SK-N-SH treated with all-trans-retinoic acid at 6 μM for 48 hours (cell line): ENCODE measurements around the gene TLE1.

Experiments used
- ATAC-seq: fragments of 200-7000 bp; cut with Tn5 transposase; 3 replicates; pipeline ENCODE4 v1.9.1; 2020; ENCODE audit warnings: mild to moderate bottlenecking, moderate library complexity
- BACH2 ChIP-seq: fragments of 250-450 bp; sonication (Bioruptor Pico); IDR thresholded peaks from 2 replicates; pipeline ENCODE4 v1.9.0; 2021; ENCODE audit warnings: mild to moderate bottlenecking, borderline replicate concordance
- CSDC2 ChIP-seq: fragments of 250-450 bp; sonication (Bioruptor Pico); IDR thresholded peaks from 2 replicates; pipeline ENCODE4 v1.5.0; 2020; ENCODE audit warnings: mild to moderate bottlenecking, moderate library complexity
- ESRRG ChIP-seq: fragments of 250-450 bp; sonication (Bioruptor Pico); IDR thresholded peaks from 2 replicates; pipeline ENCODE4 v1.6.1; 2021; ENCODE audit warnings: mild to moderate bottlenecking
- GLIS3 ChIP-seq: fragments of 250-450 bp; sonication (Bioruptor Pico); IDR thresholded peaks from 2 replicates; pipeline ENCODE4 v1.5.0; 2020; ENCODE audit warnings: mild to moderate bottlenecking, moderate library complexity
- ISL1 ChIP-seq: fragments of 250-450 bp; sonication (Bioruptor Pico); IDR thresholded peaks from 2 replicates; pipeline ENCODE4 v2.1.2; 2022; ENCODE audit warnings: mild to moderate bottlenecking, moderate library complexity
- OSR1 ChIP-seq: fragments of 250-450 bp; sonication (Bioruptor Pico); IDR thresholded peaks from 2 replicates; pipeline ENCODE4 v1.8.0; 2022; ENCODE audit warnings: moderate library complexity, mild to moderate bottlenecking, inconsistent platforms
- PPARA ChIP-seq: fragments of 250-450 bp; sonication (Bioruptor Pico); IDR thresholded peaks from 2 replicates; pipeline ENCODE4 v1.5.0; 2020; ENCODE audit warnings: mild to moderate bottlenecking, borderline replicate concordance
- SNAI2 ChIP-seq: fragments of 250-450 bp; sonication (Bioruptor Pico); IDR thresholded peaks from 2 replicates; pipeline ENCODE4 v1.5.0; 2020; ENCODE audit warnings: mild to moderate bottlenecking, moderate library complexity
- TCF4 ChIP-seq: fragments of 250-450 bp; sonication (Bioruptor Pico); IDR thresholded peaks from 2 replicates; pipeline ENCODE4 v1.8.0; 2021; ENCODE audit warnings: mild to moderate bottlenecking, moderate library complexity, borderline replicate concordance
- ZC3H10 ChIP-seq: fragments of 250-450 bp; sonication (Bioruptor Pico); IDR thresholded peaks from 2 replicates; pipeline ENCODE4 v1.5.1; 2021; ENCODE audit warnings: mild to moderate bottlenecking, moderate library complexity
- ZNF565 ChIP-seq: fragments of 450-650 bp; formaldehyde crosslinking; conservative IDR thresholded peaks from 2 replicates; pipeline ENCODE4 v1.5.0; 2020; ENCODE audit warnings: low read depth, mild to moderate bottlenecking, moderate library complexity
- ZNF70 ChIP-seq: fragments of 450-650 bp; formaldehyde crosslinking; IDR thresholded peaks from 2 replicates; pipeline ENCODE4 v1.5.0; 2020; ENCODE audit warnings: mild to moderate bottlenecking, moderate library complexity
- ZNF8 ChIP-seq: fragments of 450-650 bp; formaldehyde crosslinking; IDR thresholded peaks from 2 replicates; pipeline ENCODE4 v1.5.0; 2020; ENCODE audit warnings: mild to moderate bottlenecking, moderate library complexity
- TF ChIP-seq, protein P1 (sequence below): fragments of 250-450 bp; sonication (Bioruptor Pico); IDR thresholded peaks from 2 replicates; pipeline ENCODE4 v1.8.0; 2020; ENCODE audit warnings: mild to moderate bottlenecking, moderate library complexity, borderline replicate concordance
- TF ChIP-seq, protein P2 (sequence below): fragments of 250-450 bp; sonication (Bioruptor Pico); IDR thresholded peaks from 2 replicates; pipeline ENCODE4 v1.5.1; 2020; ENCODE audit warnings: low read depth, mild to moderate bottlenecking, moderate library complexity
- TF ChIP-seq, protein P3 (sequence below): fragments of 250-450 bp; sonication (Bioruptor Pico); IDR thresholded peaks from 2 replicates; pipeline ENCODE4 v1.8.0; 2021; ENCODE audit warnings: low read depth, mild to moderate bottlenecking, moderate library complexity, borderline replicate concordance

Gene TLE1

GRCh38 chr9:81538890-81539289 is 150.5 kb downstream of the TLE1 start:
- no peak for ATAC-seq
- TF ChIP-seq, protein P1, sequence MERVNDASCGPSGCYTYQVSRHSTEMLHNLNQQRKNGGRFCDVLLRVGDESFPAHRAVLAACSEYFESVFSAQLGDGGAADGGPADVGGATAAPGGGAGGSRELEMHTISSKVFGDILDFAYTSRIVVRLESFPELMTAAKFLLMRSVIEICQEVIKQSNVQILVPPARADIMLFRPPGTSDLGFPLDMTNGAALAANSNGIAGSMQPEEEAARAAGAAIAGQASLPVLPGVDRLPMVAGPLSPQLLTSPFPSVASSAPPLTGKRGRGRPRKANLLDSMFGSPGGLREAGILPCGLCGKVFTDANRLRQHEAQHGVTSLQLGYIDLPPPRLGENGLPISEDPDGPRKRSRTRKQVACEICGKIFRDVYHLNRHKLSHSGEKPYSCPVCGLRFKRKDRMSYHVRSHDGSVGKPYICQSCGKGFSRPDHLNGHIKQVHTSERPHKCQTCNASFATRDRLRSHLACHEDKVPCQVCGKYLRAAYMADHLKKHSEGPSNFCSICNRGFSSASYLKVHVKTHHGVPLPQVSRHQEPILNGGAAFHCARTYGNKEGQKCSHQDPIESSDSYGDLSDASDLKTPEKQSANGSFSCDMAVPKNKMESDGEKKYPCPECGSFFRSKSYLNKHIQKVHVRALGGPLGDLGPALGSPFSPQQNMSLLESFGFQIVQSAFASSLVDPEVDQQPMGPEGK (CRISPR knock-in tag), result no peak
- TF ChIP-seq ZNF70 (CRISPR knock-in tag) (no peak), OSR1 (no peak), TCF4 (CRISPR knock-in tag) (no peak), PPARA (CRISPR knock-in tag) (no peak), ESRRG (CRISPR knock-in tag) (no peak)
- TF ChIP-seq, protein P2, sequence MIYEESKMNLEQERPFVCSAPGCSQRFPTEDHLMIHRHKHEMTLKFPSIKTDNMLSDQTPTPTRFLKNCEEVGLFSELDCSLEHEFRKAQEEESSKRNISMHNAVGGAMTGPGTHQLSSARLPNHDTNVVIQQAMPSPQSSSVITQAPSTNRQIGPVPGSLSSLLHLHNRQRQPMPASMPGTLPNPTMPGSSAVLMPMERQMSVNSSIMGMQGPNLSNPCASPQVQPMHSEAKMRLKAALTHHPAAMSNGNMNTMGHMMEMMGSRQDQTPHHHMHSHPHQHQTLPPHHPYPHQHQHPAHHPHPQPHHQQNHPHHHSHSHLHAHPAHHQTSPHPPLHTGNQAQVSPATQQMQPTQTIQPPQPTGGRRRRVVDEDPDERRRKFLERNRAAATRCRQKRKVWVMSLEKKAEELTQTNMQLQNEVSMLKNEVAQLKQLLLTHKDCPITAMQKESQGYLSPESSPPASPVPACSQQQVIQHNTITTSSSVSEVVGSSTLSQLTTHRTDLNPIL, result no peak

DNA sequence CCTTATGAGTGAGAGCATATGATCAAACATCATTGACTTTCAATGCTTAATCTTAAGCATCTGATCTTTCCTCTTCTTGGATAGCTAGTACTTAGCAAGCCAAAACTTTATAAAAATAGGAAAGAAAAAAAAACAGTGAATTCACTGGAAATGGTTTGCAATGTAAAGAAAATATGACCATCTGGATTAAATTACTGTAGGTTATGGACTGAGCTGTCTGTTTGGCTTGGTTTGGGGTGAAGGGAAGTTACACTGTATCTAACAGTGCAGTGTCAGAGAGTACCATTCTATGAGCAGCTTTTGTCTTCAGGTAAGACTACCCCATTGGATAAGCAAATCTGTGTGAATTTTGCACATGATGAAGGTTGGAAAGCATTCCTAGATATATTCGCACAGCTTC is 151.4 kb downstream of the TLE1 start:
- TF ChIP-seq, protein P3, sequence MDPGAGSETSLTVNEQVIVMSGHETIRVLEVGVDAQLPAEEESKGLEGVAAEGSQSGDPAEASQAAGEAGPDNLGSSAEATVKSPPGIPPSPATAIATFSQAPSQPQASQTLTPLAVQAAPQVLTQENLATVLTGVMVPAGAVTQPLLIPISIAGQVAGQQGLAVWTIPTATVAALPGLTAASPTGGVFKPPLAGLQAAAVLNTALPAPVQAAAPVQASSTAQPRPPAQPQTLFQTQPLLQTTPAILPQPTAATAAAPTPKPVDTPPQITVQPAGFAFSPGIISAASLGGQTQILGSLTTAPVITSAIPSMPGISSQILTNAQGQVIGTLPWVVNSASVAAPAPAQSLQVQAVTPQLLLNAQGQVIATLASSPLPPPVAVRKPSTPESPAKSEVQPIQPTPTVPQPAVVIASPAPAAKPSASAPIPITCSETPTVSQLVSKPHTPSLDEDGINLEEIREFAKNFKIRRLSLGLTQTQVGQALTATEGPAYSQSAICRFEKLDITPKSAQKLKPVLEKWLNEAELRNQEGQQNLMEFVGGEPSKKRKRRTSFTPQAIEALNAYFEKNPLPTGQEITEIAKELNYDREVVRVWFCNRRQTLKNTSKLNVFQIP (CRISPR knock-in tag), result no peak
- TF ChIP-seq ISL1 (CRISPR knock-in tag), result no peak
- TF ChIP-seq, protein P1 (CRISPR knock-in tag), result no peak
- TF ChIP-seq PPARA (CRISPR knock-in tag), result no peak
- TF ChIP-seq BACH2 (CRISPR knock-in tag), result no peak
- TF ChIP-seq ZNF565 (CRISPR knock-in tag), result no peak
- TF ChIP-seq CSDC2 (CRISPR knock-in tag), result no peak
- no peak for TF ChIP-seq OSR1
- TF ChIP-seq GLIS3 (CRISPR knock-in tag), result no peak
- TF ChIP-seq ESRRG (CRISPR knock-in tag), result no peak
- no peak for TF ChIP-seq TCF4 (CRISPR knock-in tag)
- no peak for TF ChIP-seq ZNF70 (CRISPR knock-in tag)
- peak; percentile 79 for ATAC-seq

GRCh38 chr9:81536242-81537025 is 152.9 kb downstream of the TLE1 start:
- ATAC-seq, result no peak
- no peak for TF ChIP-seq TCF4 (CRISPR knock-in tag)
- no peak for TF ChIP-seq SNAI2 (CRISPR knock-in tag)
- TF ChIP-seq ZNF565 (CRISPR knock-in tag), result no peak
- no peak for TF ChIP-seq ESRRG (CRISPR knock-in tag)
- TF ChIP-seq, protein P3 (CRISPR knock-in tag), result no peak

DNA sequence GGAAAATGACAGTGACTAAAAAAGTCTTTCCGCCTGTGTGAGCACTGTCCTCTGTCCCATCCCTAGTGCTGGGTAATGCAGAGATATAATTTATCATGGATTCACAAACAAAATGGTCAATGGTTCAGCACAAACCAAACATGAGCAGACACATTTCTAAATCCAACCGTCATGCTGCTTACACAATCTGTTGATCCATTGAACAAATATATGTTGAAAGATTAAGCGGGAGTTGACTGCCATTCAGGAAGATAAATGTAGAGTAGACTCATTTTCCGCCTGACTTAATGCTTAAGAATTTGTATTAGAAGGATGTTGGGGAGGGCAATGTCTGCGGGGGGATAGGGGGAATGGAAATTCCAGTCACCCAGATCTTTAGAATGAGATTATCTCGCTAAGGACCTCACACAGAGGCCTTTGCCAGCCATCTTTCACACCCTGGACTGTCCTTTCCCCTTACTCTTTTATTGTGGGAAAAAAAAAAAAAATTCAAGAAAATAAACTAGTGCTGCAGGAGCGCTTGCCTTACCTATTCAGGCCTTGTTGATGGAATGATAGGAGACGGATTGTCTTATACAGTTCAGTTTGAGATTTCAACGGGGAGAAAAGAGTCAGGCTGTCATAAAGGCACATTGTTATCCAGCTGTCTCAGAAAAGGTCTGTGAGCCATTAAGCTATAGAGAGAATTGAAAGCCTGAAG is 153.7 kb downstream of the TLE1 start:
- TF ChIP-seq SNAI2 (CRISPR knock-in tag), result no peak
- no peak for TF ChIP-seq ZC3H10 (CRISPR knock-in tag)
- TF ChIP-seq, protein P3 (CRISPR knock-in tag), result no peak
- TF ChIP-seq TCF4 (CRISPR knock-in tag), result no peak
- TF ChIP-seq ZNF8 (CRISPR knock-in tag), result no peak
- TF ChIP-seq ZNF70 (CRISPR knock-in tag), result no peak
- ATAC-seq, result peak; percentile 52
